ENCODE results near the gene ABCB9. TPM values are rescaled to one million over a fixed set of nuclear protein-coding genes. Genes with fewer than 3 reads are reported as not detected.

Gene ABCB9
- polyA plus RNA-seq, 1 donor from 2014 or later = 19.7 TPM

DNA sequence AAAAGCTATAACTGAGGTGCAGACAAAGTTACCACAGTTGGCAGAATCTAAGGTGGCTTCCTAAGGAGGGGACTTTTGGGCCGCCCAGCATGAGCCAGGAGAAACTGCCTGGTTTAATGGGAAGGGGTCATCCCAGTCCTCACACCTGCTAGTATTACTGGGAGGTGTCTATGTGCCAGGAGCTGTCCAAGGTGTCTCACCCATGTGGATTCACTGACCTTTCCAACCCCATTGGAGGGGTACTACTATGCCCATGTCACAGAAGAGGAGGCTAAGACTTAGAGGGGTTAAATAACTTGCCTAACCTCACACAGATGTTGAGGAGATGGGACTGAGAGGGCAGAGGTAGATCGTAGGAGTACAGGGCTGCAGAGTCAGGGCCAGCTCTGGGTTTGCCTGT lies 10.2 kb downstream of the ABCB9 start:
- Histone ChIP-seq H3K9me2 (ENCODE audit: insufficient read depth, low read length) (no peaks in the 10 kb centered on the region), H2AFZ (ENCODE audit: low read depth, low read length) (no peak overlapping the region), H3K27me3 (ENCODE audit: insufficient read depth, low read depth, low read length) (no peaks in the 10 kb centered on the region), H4K20me1 (ENCODE audit: insufficient read depth) (no peaks in the 10 kb centered on the region), H3K27ac (ENCODE audit: low read length) (no peak overlapping the region), H3F3A (ENCODE audit: insufficient read depth, low read length, poor library complexity, severe bottlenecking) (no peaks in the 10 kb centered on the region), H3K79me2 (replicated peaks; ENCODE audit: insufficient read depth, low read length) (no peaks in the 10 kb centered on the region), H3K36me3 (ENCODE audit: insufficient read depth, low read length) (no peaks in the 10 kb centered on the region), H3K9me3 (ENCODE audit: low read length) (no peaks in the 10 kb centered on the region), H3K4me2 (ENCODE audit: low read length) (no peak overlapping the region), H3K4me3 (ENCODE audit: low read length) (no peak overlapping the region), H3K9ac (ENCODE audit: low read length) (no peak overlapping the region)
- TF ChIP-seq TAF1 (IDR thresholded peaks at IDR 0.05; ENCODE audit: low read depth) (no peak), POLR2AphosphoS5 (IDR thresholded peaks at IDR 0.05) (no peak), SMC3 (conservative IDR thresholded peaks at IDR 0.05; ENCODE audit: poor library complexity) (no peak)
- TF ChIP-seq, protein P1, sequence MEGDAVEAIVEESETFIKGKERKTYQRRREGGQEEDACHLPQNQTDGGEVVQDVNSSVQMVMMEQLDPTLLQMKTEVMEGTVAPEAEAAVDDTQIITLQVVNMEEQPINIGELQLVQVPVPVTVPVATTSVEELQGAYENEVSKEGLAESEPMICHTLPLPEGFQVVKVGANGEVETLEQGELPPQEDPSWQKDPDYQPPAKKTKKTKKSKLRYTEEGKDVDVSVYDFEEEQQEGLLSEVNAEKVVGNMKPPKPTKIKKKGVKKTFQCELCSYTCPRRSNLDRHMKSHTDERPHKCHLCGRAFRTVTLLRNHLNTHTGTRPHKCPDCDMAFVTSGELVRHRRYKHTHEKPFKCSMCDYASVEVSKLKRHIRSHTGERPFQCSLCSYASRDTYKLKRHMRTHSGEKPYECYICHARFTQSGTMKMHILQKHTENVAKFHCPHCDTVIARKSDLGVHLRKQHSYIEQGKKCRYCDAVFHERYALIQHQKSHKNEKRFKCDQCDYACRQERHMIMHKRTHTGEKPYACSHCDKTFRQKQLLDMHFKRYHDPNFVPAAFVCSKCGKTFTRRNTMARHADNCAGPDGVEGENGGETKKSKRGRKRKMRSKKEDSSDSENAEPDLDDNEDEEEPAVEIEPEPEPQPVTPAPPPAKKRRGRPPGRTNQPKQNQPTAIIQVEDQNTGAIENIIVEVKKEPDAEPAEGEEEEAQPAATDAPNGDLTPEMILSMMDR (IDR thresholded peaks at IDR 0.05; ENCODE audit: poor library complexity, severe bottlenecking) = no peak

DNA sequence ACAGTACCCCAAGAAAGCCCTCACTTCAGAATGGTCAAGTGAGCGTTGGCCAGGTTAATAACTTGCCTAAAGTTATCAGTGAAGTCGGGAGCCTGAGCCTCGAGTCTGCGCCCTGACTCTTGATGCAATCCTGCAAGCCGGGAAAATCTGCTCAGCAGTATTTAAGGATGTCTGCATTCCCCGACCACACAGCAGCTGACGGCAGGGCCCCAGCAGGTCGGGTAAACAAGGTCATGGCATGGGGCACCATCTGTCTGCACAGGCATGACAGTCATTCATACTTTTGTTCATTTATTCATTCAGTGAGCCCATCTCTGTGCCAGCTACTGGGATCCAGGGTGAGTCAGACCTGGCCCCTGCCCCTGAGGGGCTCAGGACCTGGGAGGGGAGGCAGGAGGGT lies 11.1 kb downstream of the ABCB9 start:
- H3K9me3 ChIP-seq (ENCODE audit: low read length) = no peaks in the 10 kb centered on the region
- H3K9ac ChIP-seq (ENCODE audit: low read length) = no peak overlapping the region
- H3K79me2 ChIP-seq (replicated peaks; ENCODE audit: insufficient read depth, low read length) = no peaks in the 10 kb centered on the region
- no peak overlapping the region for H2AFZ ChIP-seq (ENCODE audit: low read depth, low read length)
- no peaks in the 10 kb centered on the region for H3K36me3 ChIP-seq (ENCODE audit: insufficient read depth, low read length)
- no peaks in the 10 kb centered on the region for H3F3A ChIP-seq (ENCODE audit: insufficient read depth, low read length, poor library complexity, severe bottlenecking)
- no peak overlapping the region for H3K27ac ChIP-seq (ENCODE audit: low read length)
- H3K4me2 ChIP-seq (ENCODE audit: low read length) = no peak overlapping the region
- H4K20me1 ChIP-seq (ENCODE audit: insufficient read depth) = no peaks in the 10 kb centered on the region
- no peaks in the 10 kb centered on the region for H3K9me2 ChIP-seq (ENCODE audit: insufficient read depth, low read length)
- TF ChIP-seq MXI1 (conservative IDR thresholded peaks at IDR 0.05; ENCODE audit: poor library complexity, severe bottlenecking) (no peak), EZH2 (IDR thresholded peaks at IDR 0.05; ENCODE audit: borderline replicate concordance, insufficient read depth, low read length, poor library complexity, severe bottlenecking) (no peak), POLR2AphosphoS5 (IDR thresholded peaks at IDR 0.05) (no peak), EP300 (conservative IDR thresholded peaks at IDR 0.05; ENCODE audit: poor library complexity, severe bottlenecking) (no peak), RAD21 (conservative IDR thresholded peaks at IDR 0.05) (no peak), TAF1 (IDR thresholded peaks at IDR 0.05; ENCODE audit: low read depth) (no peak), SMC3 (conservative IDR thresholded peaks at IDR 0.05; ENCODE audit: poor library complexity) (no peak)
- TF ChIP-seq, protein P1 (IDR thresholded peaks at IDR 0.05; ENCODE audit: poor library complexity, severe bottlenecking) = no peak
- TF ChIP-seq, protein P2, sequence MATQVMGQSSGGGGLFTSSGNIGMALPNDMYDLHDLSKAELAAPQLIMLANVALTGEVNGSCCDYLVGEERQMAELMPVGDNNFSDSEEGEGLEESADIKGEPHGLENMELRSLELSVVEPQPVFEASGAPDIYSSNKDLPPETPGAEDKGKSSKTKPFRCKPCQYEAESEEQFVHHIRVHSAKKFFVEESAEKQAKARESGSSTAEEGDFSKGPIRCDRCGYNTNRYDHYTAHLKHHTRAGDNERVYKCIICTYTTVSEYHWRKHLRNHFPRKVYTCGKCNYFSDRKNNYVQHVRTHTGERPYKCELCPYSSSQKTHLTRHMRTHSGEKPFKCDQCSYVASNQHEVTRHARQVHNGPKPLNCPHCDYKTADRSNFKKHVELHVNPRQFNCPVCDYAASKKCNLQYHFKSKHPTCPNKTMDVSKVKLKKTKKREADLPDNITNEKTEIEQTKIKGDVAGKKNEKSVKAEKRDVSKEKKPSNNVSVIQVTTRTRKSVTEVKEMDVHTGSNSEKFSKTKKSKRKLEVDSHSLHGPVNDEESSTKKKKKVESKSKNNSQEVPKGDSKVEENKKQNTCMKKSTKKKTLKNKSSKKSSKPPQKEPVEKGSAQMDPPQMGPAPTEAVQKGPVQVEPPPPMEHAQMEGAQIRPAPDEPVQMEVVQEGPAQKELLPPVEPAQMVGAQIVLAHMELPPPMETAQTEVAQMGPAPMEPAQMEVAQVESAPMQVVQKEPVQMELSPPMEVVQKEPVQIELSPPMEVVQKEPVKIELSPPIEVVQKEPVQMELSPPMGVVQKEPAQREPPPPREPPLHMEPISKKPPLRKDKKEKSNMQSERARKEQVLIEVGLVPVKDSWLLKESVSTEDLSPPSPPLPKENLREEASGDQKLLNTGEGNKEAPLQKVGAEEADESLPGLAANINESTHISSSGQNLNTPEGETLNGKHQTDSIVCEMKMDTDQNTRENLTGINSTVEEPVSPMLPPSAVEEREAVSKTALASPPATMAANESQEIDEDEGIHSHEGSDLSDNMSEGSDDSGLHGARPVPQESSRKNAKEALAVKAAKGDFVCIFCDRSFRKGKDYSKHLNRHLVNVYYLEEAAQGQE (IDR thresholded peaks at IDR 0.05; ENCODE audit: borderline replicate concordance) = no peak
- H3K4me3 ChIP-seq (ENCODE audit: low read length) = no peak overlapping the region
- no peaks in the 10 kb centered on the region for H3K27me3 ChIP-seq (ENCODE audit: insufficient read depth, low read depth, low read length)
